Measurements from ENCODE around the gene PLCD3. TPM values are rescaled to one million over a fixed set of nuclear protein-coding genes. Genes with fewer than 3 reads are reported as not detected.

The PLCD3 gene
- total RNA-seq, 2 experiments from 2014 or later: 3.9 to 6.6 TPM

DNA sequence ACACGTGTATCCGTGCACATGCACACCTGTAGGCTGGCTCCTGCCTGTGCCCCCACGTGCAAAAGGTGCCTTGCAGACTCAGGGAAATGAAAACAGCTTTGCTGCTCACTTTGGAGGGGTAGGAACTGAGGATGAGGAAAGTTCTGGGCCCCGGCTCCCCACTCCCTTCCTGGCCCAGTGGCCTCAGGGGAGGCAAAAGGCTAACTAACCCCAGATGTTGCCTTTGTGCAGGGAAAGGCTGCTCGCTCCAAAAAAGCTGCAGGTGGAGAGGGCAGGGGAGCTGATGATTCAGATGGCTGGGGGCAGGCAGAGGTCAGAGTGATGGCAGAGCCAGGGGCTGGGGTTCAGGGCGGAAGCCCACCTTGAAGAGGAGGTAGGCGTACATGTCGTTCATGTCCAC, 12.4 kb downstream of the PLCD3 start:
- TF ChIP-seq, protein P1, sequence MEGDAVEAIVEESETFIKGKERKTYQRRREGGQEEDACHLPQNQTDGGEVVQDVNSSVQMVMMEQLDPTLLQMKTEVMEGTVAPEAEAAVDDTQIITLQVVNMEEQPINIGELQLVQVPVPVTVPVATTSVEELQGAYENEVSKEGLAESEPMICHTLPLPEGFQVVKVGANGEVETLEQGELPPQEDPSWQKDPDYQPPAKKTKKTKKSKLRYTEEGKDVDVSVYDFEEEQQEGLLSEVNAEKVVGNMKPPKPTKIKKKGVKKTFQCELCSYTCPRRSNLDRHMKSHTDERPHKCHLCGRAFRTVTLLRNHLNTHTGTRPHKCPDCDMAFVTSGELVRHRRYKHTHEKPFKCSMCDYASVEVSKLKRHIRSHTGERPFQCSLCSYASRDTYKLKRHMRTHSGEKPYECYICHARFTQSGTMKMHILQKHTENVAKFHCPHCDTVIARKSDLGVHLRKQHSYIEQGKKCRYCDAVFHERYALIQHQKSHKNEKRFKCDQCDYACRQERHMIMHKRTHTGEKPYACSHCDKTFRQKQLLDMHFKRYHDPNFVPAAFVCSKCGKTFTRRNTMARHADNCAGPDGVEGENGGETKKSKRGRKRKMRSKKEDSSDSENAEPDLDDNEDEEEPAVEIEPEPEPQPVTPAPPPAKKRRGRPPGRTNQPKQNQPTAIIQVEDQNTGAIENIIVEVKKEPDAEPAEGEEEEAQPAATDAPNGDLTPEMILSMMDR (IDR thresholded peaks at IDR 0.05): no peak
- Mint-ChIP-seq H3K4me1 (ENCODE audit: low read depth) (no peaks in the 10 kb centered on the region), H3K27ac (no peak overlapping the region), H3K9me3 (no peaks in the 10 kb centered on the region), H3K27me3 (peaks cover 4% of the 10 kb centered on the region), H3K4me3 (no peak overlapping the region), H3K36me3 (ENCODE audit: low read depth) (no peaks in the 10 kb centered on the region)
- intact Hi-C loops (cut with micrococcal nuclease): no loop called here
- ATAC-seq (no peak), DNase-seq (no peak)
- ChIA-PET POLR2A (interaction anchor here (0.8 kb wide), 1 partner anchor 344 kb away, joined by 3 read pairs; no protein-coding TSS in a partner anchor), CTCF (interaction anchor here (3.4 kb wide), 1 partner anchor 15 kb away, joined by 24 read pairs; the partner anchor contains the start of gene ACBD4)

GRCh38 chr17:45118691-45119090, 13.6 kb downstream of the PLCD3 start:
- no peaks in the 10 kb centered on the region for H3K36me3 Mint-ChIP-seq (ENCODE audit: low read depth)
- intact Hi-C loops (cut with micrococcal nuclease): no loop called here
- no peak overlapping the region for H3K27ac Mint-ChIP-seq
- no peaks in the 10 kb centered on the region for H3K4me1 Mint-ChIP-seq (ENCODE audit: low read depth)
- ChIA-PET POLR2A (no interaction called here), CTCF (interaction anchor here (0.9 to 3.4 kb wide), 4 partner anchors 17 to 99 kb away, joined by 3 to 24 read pairs (median 10); partner anchors contain the start of gene ACBD4)
- no peak for ATAC-seq
- no peak for DNase-seq
- H3K27me3 Mint-ChIP-seq: peaks cover 4% of the 10 kb centered on the region
- TF ChIP-seq, protein P1 (IDR thresholded peaks at IDR 0.05): no peak
- no peak overlapping the region for H3K4me3 Mint-ChIP-seq
- H3K9me3 Mint-ChIP-seq: no peaks in the 10 kb centered on the region

DNA sequence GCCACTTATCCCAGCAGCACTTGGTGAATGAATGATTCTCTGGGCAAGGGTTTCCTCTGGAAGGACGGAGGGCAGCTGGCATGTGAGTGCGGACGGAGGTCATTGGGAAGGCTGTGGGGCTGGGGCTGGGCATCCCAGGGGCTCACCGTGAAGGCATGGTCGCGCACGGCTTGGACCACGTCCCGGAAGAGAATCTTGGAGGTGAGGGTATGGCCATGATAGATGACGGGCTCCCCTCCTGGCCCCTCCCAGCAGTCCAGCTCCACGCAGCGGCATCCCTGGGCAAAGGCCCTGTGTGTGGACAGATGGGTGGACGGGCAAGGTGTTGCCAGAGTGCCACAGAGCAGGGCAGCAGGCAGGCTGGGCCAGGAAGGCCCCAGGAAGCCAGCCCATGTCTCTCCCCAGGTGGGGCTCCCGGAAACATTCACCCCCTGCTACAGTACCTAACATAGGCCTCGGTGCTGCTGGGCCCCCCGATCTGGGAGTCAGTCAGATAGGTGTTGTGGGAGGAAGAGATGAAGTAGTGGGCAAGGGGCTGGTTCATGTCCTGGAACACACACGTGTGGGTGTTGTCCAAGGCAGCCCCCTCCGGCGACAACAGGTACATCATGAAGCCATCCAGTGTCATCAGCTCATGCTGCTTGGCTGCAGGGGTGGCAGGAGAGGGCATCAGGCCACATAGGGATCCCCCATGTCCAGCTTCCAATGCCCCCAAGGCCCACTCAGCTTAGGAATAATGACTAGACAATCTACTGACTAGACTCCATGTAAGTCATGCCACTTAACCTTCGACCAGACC, 14.3 kb downstream of the PLCD3 start:
- H3K4me1 Mint-ChIP-seq (ENCODE audit: low read depth): no peaks in the 10 kb centered on the region
- no peaks in the 10 kb centered on the region for H3K36me3 Mint-ChIP-seq (ENCODE audit: low read depth)
- TF ChIP-seq, protein P1 (IDR thresholded peaks at IDR 0.05): no peak
- no peak overlapping the region for H3K4me3 Mint-ChIP-seq
- H3K9me3 Mint-ChIP-seq: no peaks in the 10 kb centered on the region
- intact Hi-C loops (cut with micrococcal nuclease): no loop called here
- H3K27me3 Mint-ChIP-seq: peaks cover 4% of the 10 kb centered on the region
- DNase-seq (no peak), ATAC-seq (no peak)
- H3K27ac Mint-ChIP-seq: no peak overlapping the region
- ChIA-PET POLR2A (interaction anchor here (1.2 kb wide), 1 partner anchor 10 kb away, joined by 3 read pairs; no protein-coding TSS in a partner anchor), CTCF (interaction anchor here (0.9 to 3.4 kb wide), 4 partner anchors 17 to 98 kb away, joined by 3 to 24 read pairs (median 10); partner anchors contain the start of gene ACBD4)

DNA sequence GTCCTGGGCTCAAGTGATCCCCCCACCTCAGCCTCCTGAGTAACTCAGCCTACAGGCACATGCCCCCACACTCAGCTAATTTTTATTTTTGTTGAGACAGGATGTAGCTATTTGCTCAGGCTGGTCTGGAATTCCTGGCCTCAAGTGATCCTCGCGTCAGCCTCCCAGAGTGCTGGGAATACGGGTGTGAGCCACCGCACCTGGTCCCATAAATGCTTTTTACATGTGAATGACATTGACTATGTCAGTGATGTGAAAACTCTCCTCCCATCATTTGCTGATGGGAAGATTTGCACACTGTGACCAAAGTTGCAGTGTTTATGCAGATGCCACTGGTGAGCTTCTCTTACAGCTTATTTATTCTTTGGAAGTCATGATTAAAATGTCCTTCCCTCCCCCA, 15.0 kb downstream of the PLCD3 start:
- Mint-ChIP-seq H3K4me1 (ENCODE audit: low read depth) (no peaks in the 10 kb centered on the region), H3K9me3 (no peaks in the 10 kb centered on the region), H3K4me3 (no peak overlapping the region), H3K27ac (no peak overlapping the region), H3K36me3 (ENCODE audit: low read depth) (no peaks in the 10 kb centered on the region), H3K27me3 (peaks cover 4% of the 10 kb centered on the region)
- no peak for DNase-seq
- intact Hi-C loops (cut with micrococcal nuclease): no loop called here
- ATAC-seq: no peak
- ChIA-PET POLR2A (interaction anchor here (1.2 to 1.8 kb wide), 2 partner anchors 9 to 13 kb away, joined by 3 to 4 read pairs; no protein-coding TSS in a partner anchor), CTCF (interaction anchor here (2.9 to 3.4 kb wide), 2 partner anchors 18 kb away, joined by 15 to 24 read pairs; partner anchors contain the start of gene ACBD4)
- TF ChIP-seq, protein P1 (IDR thresholded peaks at IDR 0.05): no peak

All from activated CD8-positive, alpha-beta T cell treated with anti-CD3 and anti-CD28 coated beads for 36 hours (primary cell).